ENCODE data around the gene EN2. TPM values are rescaled to one million over a fixed set of nuclear protein-coding genes. Genes with fewer than 3 reads are reported as not detected.

EN2 gene
- total and polyA plus RNA-seq, 11 donors, result 0.06 to 0.08 TPM; not detected in 9

DNA sequence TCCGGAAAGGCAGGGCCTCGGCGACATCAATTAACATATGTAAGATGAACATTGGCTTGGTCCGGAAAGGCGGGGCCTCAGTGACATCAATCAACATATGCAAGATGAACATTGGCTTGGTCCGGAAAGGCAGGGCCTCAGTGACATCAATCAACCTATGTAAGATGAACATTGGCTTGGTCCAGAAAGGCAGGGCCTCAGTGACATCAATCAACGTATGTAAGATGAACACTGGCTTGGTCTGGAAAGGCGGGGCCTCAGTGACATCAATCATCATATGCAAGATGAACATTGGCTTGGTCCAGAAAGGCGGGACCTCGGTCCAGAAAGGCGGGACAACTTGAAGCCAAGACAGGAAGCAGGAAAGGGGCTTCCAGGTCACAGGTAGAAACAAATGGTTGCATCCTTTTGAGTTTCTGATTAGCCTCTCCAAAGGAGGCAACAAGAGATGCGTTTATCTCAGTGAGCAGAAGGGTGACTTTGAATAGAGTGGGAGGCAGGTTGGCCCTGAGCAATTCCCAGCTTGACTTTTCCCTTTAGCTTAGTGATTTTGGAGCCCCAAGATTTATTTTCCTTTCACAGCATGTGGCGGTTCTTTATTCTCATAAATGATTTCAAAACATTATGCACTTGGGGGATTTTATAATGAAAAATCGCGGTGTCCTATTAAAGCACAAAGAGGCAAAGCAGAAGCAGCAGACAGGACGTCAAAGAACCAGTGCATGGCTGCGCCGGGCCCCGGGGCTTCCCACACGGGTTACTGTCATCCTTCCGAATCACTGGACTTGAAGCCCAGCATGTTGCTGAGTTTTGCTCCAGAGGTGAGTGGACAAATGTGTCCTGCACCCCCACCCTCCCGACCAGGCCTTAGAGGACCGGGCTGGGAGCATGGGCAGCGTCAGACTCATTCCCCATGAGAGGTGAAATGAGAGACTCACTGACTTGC is 43.1 kb upstream of the EN2 start:
- no peaks in the 10 kb centered on the region for H3K9me3 ChIP-seq
- intact Hi-C loops (cut with DNase I), result loop anchor here in 2 of 10 donors (10.0 kb wide), 2 partner anchors 110 to 140 kb away; no protein-coding TSS in a partner anchor
- 81 to 87% (median 84%) methylated on average over 23 to 24 of the region's 24 CpGs for WGBS, 4 donors
- H3K36me3 ChIP-seq, result no peaks in the 10 kb centered on the region
- no peak overlapping the region for H3K27ac ChIP-seq
- H3K4me1 ChIP-seq, result no peaks in the 10 kb centered on the region
- ATAC-seq (no peak), DNase-seq (no peak)
- H3K4me3 ChIP-seq, result no peak overlapping the region
- TF ChIP-seq, protein P1, sequence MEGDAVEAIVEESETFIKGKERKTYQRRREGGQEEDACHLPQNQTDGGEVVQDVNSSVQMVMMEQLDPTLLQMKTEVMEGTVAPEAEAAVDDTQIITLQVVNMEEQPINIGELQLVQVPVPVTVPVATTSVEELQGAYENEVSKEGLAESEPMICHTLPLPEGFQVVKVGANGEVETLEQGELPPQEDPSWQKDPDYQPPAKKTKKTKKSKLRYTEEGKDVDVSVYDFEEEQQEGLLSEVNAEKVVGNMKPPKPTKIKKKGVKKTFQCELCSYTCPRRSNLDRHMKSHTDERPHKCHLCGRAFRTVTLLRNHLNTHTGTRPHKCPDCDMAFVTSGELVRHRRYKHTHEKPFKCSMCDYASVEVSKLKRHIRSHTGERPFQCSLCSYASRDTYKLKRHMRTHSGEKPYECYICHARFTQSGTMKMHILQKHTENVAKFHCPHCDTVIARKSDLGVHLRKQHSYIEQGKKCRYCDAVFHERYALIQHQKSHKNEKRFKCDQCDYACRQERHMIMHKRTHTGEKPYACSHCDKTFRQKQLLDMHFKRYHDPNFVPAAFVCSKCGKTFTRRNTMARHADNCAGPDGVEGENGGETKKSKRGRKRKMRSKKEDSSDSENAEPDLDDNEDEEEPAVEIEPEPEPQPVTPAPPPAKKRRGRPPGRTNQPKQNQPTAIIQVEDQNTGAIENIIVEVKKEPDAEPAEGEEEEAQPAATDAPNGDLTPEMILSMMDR (IDR thresholded peaks at IDR 0.05), result no peak
- TF ChIP-seq POLR2A (IDR thresholded peaks at IDR 0.05), result no peak
- H3K27me3 ChIP-seq, result peaks cover 5 to 54% (median 19%) of the 10 kb centered on the region in 9 donors

DNA sequence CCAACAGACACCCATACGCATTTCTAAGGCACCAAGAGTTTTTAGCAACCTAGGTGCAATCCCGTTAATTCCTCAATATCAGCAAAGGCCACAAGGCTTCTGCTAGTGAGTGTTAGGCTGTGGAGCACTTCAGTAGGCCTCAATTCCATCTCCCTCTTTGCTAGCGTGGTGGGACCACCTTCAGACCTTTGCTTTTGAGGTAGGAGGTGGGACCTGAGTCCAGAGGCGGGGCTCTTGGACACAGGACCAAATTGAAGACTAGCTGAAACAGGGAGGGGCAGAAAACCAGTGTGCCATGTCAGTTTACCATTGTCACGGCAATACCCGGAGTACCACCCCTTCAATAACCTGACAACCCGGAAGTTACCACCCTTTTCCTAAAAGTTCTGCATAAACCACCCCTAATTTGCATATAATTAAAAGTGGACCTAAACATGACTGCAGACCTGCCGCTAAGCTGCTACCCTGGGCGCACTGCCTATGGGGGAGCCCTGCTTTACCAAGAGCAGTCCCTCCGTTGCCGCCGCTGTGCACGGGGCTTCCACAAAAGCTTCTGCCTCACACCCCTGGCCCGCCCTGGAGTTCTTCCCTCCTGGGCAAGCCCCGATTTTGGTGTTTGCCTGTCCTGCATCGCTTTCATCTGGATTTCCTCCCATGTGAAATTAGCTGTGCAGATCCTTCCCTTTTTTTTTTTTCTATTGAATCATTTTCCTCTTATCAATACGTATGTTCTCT is 41.1 kb upstream of the EN2 start:
- Histone ChIP-seq H3K27me3 (peaks cover 0 to 49% (median 11%) of the 10 kb centered on the region in 9 donors), H3K36me3 (no peaks in the 10 kb centered on the region), H3K4me3 (no peak overlapping the region), H3K4me1 (no peaks in the 10 kb centered on the region), H3K27ac (no peak overlapping the region), H3K9me3 (no peaks in the 10 kb centered on the region)
- ATAC-seq (no peak), DNase-seq (no peak)
- intact Hi-C loops (cut with DNase I), result loop anchor here in 2 of 10 donors (10.0 kb wide), 2 partner anchors 108 to 138 kb away; no protein-coding TSS in a partner anchor
- 81 to 85% (median 84%) methylated on average over 15 to 17 of the region's 17 CpGs for WGBS, 4 donors
- TF ChIP-seq, protein P1 (IDR thresholded peaks at IDR 0.05), result no peak
- TF ChIP-seq POLR2A (IDR thresholded peaks at IDR 0.05), result no peak

DNA sequence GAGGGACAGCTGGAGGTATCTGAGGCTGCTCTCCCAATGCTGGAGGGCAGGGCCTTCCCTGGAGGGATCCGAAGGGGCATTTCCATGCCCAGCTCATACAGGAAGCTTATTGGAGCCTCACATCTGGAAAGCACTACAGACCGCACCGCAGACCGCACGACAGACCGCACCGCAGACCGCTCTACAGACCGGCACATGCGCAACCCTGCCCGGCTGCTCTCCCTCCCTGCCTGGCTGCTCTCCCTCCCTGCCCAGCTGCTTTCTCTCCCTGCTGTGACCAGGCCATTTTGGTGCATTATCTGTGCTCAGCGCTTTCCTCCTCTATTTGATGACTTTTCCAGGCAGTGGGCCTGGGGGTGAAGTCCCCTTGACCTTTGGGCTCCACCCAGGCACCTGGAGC is 39.6 kb upstream of the EN2 start:
- H3K27me3 ChIP-seq, result peaks cover 0 to 37% (median 10%) of the 10 kb centered on the region in 9 donors
- no peak overlapping the region for H3K4me3 ChIP-seq
- TF ChIP-seq POLR2A (IDR thresholded peaks at IDR 0.05), result no peak
- TF ChIP-seq, protein P1 (IDR thresholded peaks at IDR 0.05), result no peak
- no peaks in the 10 kb centered on the region for H3K36me3 ChIP-seq
- intact Hi-C loops (cut with DNase I), result loop anchor here in 2 of 10 donors (10.0 kb wide), 2 partner anchors 106 to 136 kb away; no protein-coding TSS in a partner anchor
- ATAC-seq (no peak), DNase-seq (peak in 1 of 5 donors; percentile 9)
- peaks cover 0 to 3% (median 0%) of the 10 kb centered on the region in 12 donors for H3K4me1 ChIP-seq
- H3K27ac ChIP-seq, result no peak overlapping the region
- H3K9me3 ChIP-seq, result no peaks in the 10 kb centered on the region
- 76 to 88% (median 82%) methylated on average over 12 of the region's 12 CpGs for WGBS, 4 donors
